Measurements from ENCODE around the gene LUC7L.
"Not testable (repeated sequence)": the region's sequence is repeated elsewhere in the genome, so short reads cannot be mapped to it uniquely, and the experiment has no call there.

Gene LUC7L

GRCh38 chr16:228852-229730, at the start of gene LUC7L:
Gene LUC7L (minus strand): TSS chr16:229449. CDS start chr16:229339, 110 bp downstream.
- peak; percentile 56 to 98 (median 84) for DNase-seq

- peak in 2 of 51 donors; percentile 3 to 19 for DNase-seq
Measured at GRCh38 chr16:278863-279366, 49.7 kb upstream of the LUC7L start.

GRCh38 chr16:276426-277077, 47.3 kb upstream of the LUC7L start:
- no peak for DNase-seq

GRCh38 chr16:275786-276232, 46.6 kb upstream of the LUC7L start, which contains the start of gene RGS11:
Gene RGS11 (minus strand): TSS chr16:275944. CDS start chr16:275911, 33 bp downstream.
- no peak for DNase-seq

- DNase-seq, result peak in 6 of 51 donors; percentile 12 to 26 (median 17)
Measured at GRCh38 chr16:275041-275641, 45.9 kb upstream of the LUC7L start.

- DNase-seq, result no peak
Measured at GRCh38 chr16:273547-274421, 44.5 kb upstream of the LUC7L start.

- DNase-seq, result no peak
Measured at GRCh38 chr16:272633-273546, 43.6 kb upstream of the LUC7L start.

- DNase-seq, result no peak
Measured at GRCh38 chr16:270381-271255, 41.4 kb upstream of the LUC7L start.

GRCh38 chr16:269061-269796, 40.0 kb upstream of the LUC7L start:
- DNase-seq, result no peak

- no peak for DNase-seq
Measured at GRCh38 chr16:268141-269053, 39.1 kb upstream of the LUC7L start.

GRCh38 chr16:267562-267961, 38.3 kb upstream of the LUC7L start:
- not testable (repeated sequence) for DNase-seq

- DNase-seq, result no peak
Measured at GRCh38 chr16:266258-267164, 37.3 kb upstream of the LUC7L start.

GRCh38 chr16:265711-266110, 36.5 kb upstream of the LUC7L start:
- no peak for DNase-seq

- DNase-seq, result no peak
Measured at GRCh38 chr16:265002-265529, 35.8 kb upstream of the LUC7L start.

GRCh38 chr16:264440-264951, 35.2 kb upstream of the LUC7L start:
- no peak for DNase-seq

All from hypothalamus (tissue), 51 donors.